ENCODE data around the gene ACKR4.

DNA sequence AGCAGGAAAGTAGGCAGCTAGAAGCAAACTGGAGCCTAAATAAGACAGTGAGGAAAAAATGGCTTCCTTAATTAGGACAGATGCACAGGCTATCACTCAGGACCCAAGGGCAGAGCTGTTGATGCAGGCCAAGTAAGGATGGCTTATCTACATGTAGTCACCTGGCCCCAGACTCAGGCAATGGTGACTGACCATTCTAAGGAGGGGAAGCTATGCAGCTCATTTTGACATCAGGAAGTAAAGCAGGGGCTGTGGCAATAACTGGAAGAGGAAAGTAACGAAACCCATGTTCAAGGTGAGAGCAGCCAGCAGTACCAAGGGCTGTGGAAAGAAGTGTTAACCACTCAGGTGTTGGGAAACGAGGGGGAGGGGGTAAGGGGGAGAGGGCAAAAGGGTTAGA, 46.3 kb downstream of the ACKR4 start:
- TF ChIP-seq CTCF (IDR thresholded peaks at IDR 0.05) (no peak), POLR2AphosphoS5 (IDR thresholded peaks at IDR 0.05) (no peak), EP300 (IDR thresholded peaks at IDR 0.05) (no peak), POLR2A (IDR thresholded peaks at IDR 0.05) (no peak)
